C4-2B (cell line): Measurements from ENCODE around the gene KRT12.

Source experiments
- ZFX ChIP-seq: fragments of 450-650 bp; IDR thresholded peaks from 2 replicates; pipeline ENCODE4 v1.6.1; 2017
- TF ChIP-seq, protein P1 (sequence below): fragments of 450-650 bp; conservative IDR thresholded peaks from 2 replicates; pipeline ENCODE4 v1.5.1; 2017; ENCODE audit warnings: mild to moderate bottlenecking

DNA sequence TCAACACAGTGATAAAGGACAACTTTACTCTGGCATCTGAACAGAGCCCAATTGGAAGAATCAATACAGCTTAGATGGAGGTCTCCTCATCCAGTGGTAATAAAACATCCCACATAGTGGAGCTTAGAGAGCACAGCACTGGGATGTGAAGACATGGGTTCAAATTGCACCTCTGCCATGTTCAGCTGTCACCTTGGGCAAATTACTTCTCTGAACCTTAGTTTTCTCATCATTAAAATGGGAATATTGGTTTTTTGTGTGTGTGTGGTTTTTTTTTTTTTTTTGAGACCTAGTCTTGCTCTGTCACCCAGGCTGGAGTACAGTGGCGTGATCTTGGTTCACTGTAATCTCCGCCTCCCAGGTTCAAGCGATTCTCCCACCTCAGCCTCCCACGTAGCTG lies 31.0 kb downstream of the KRT12 start:
- TF ChIP-seq, protein P1, sequence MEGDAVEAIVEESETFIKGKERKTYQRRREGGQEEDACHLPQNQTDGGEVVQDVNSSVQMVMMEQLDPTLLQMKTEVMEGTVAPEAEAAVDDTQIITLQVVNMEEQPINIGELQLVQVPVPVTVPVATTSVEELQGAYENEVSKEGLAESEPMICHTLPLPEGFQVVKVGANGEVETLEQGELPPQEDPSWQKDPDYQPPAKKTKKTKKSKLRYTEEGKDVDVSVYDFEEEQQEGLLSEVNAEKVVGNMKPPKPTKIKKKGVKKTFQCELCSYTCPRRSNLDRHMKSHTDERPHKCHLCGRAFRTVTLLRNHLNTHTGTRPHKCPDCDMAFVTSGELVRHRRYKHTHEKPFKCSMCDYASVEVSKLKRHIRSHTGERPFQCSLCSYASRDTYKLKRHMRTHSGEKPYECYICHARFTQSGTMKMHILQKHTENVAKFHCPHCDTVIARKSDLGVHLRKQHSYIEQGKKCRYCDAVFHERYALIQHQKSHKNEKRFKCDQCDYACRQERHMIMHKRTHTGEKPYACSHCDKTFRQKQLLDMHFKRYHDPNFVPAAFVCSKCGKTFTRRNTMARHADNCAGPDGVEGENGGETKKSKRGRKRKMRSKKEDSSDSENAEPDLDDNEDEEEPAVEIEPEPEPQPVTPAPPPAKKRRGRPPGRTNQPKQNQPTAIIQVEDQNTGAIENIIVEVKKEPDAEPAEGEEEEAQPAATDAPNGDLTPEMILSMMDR = no peak
- TF ChIP-seq ZFX = no peak
